CD4-positive, alpha-beta T cell treated with Interleukin-4 for 1 hour (primary cell): ENCODE data around the gene GOPC.
"Not testable (repeated sequence)": the region's sequence is repeated elsewhere in the genome, so short reads cannot be mapped to it uniquely, and the experiment has no call there.

ENCODE experiments used
- DNase-seq, 2 donors: peaks; one replicate each; pipeline ENCODE4 v3.0.0-alpha.2; 2020 to 2022

GOPC gene

GRCh38 chr6:117602151-117602898 is at the start of gene GOPC:
Gene GOPC (minus strand): TSS chr6:117602511. CDS start chr6:117602288, 223 bp downstream.
- peak; percentile 98 for DNase-seq

DNA sequence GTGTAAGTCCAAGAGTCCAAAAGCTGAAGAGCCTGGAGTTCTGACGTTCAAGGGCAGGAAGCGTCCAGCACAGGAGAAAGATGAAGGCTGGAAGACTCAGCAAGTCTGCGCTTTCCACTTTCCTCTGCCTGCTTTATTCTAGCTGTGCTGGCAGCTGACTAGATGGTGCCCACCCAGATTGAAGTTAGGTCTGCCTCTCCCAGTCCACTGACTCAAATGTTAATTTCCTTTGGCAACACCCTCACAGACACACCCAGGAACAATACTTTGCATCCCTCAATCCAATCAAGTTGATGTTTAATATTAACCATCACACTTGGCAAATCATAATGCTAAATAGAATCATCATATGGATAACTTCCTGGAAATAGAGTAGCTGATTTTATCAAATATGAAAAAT is 49.7 kb upstream of the GOPC start:
- not testable (repeated sequence) for DNase-seq

DNA sequence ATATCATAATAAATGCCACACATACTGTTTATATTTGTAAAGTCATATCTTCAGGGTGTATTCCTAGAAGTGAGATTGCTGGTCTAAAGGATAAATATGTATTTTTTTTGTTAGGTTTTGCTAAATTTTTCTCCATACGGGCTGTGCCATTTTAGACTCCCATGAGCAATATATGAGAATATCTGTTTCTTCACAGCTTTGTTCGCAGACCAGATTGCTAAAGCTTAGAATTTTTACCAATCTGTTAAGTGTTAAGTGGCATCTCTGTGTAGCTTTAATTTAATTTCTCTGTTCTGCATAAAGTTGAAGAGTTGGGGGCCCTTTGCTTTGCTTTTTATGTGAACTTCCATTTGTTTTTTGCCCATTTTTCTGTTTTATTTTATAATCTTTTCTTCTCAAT is 40.7 kb upstream of the GOPC start:
- DNase-seq, result no peak

DNA sequence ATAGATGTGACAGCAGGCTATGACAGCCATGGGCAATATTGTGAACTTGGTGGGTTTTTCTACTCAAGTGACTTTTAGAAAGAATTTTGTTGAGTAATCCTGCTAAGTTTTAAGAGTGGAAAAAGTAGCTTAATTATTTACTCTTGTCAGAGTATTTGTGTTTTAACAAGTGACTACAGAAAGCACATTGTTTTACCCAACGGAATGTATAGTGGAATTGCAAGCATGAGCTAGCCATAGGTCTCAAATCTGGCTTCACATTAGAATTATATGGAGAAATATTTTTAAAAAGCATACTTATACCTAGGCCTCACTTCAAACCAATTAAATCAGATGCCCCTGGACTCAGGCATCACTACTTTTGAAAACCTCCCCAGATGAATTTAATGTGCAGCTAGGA is 35.5 kb upstream of the GOPC start:
- no peak for DNase-seq

GRCh38 chr6:117629119-117629660 is 26.9 kb upstream of the GOPC start:
- DNase-seq, result no peak

- DNase-seq, result no peak
Measured at GRCh38 chr6:117627533-117627932, 25.2 kb upstream of the GOPC start.

GRCh38 chr6:117624869-117625481 is 22.7 kb upstream of the GOPC start:
- DNase-seq, result no peak

GRCh38 chr6:117619178-117619577 is 16.9 kb upstream of the GOPC start:
- DNase-seq, result no peak

GRCh38 chr6:117617210-117618035 is 15.1 kb upstream of the GOPC start:
- DNase-seq, result no peak

GRCh38 chr6:117616391-117617209 is 14.3 kb upstream of the GOPC start:
- DNase-seq, result peak; percentile 72 to 78

DNA sequence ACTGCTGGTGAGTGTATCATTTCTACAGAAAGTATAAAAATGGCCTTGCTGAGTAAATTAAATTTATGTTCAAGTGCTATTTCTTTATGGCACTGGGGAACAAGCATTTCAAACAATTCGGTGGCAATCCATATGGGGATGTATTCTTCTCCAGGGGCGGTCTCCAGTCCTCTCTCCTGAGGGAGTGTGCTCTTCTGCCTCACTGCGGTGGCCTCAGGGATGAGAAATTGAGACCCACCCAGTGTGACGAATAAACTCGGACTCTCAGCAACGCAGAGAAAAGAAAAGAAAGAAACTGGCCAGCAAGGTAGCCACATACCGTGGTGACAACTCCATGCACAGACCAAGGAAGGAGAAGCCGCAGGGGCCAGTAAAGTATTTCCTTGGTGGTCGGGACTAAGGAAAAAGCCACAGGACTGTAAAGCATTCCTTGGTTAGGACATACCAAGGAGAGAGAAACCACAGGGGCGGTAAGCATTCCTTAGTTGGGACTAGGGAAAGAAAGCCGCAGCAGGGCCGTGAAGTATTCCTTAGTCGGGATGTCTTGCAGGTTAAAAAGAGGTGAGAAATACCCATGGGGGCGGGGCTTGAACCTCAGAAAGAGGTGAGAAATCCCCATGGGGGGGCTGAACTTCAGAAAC is 13.6 kb upstream of the GOPC start:
- no peak for DNase-seq

- DNase-seq, result peak in 1 of 2 donors; percentile 31
Measured at GRCh38 chr6:117613920-117614560, 11.7 kb upstream of the GOPC start.

GRCh38 chr6:117607511-117607910 is 5.2 kb upstream of the GOPC start:
- no peak for DNase-seq

- peak; percentile 63 to 72 for DNase-seq
Measured at GRCh38 chr6:117605169-117605826, 3.0 kb upstream of the GOPC start.

GRCh38 chr6:117603821-117604220 is 1.5 kb upstream of the GOPC start:
- DNase-seq, result no peak

- no peak for DNase-seq
Measured at GRCh38 chr6:117602899-117603588, 733 bp upstream of the GOPC start.

- no peak for DNase-seq
Measured at GRCh38 chr6:117601811-117602150, 530 bp downstream of the GOPC start.

- DNase-seq, result no peak
Measured at GRCh38 chr6:117600008-117600743, 2.1 kb downstream of the GOPC start.

DNA sequence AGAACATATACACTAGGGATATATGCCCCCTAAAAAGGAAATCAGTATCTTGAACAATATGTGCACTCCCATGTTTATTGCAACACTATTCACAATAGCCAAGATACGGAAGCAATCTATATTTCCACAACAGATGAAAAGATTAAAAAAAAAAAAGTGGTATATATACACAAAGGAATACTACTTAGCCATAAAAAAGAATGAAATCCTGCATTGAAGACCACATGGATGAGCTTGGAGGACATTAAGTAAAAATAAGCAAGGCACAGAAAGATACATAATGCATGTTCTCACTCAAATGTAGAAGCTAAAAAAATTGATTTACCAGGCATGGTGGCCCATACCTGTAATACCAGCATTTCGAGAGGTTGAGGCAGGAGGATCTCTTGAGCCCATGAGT is 4.6 kb downstream of the GOPC start:
- DNase-seq, result no peak
